Coronary artery (tissue), 2 donors: ENCODE data around the gene FYN.
A peak's percentile ranks its signal among the peaks of the same experiment; 100 is the strongest.

Experiments used
- DNase-seq: peaks from one replicate; pipeline ENCODE4 v3.0.0-alpha.2; 2017; ENCODE audit warnings: low spot score
- H3K27ac ChIP-seq, 2 donors: fragments of 200-600 bp; sonication (generic); one replicate each; pipeline ENCODE4 v1.5.1; 2016 to 2019
- H3K4me3 ChIP-seq: fragments of 200-600 bp; sonication (generic); 2 replicates; pipeline ENCODE4 v1.5.1; 2016; ENCODE audit warnings: mild to moderate bottlenecking, moderate library complexity
- TF ChIP-seq, protein P1 (sequence below): fragments of 200-600 bp; sonication (generic); IDR thresholded peaks from one replicate; pipeline ENCODE4 v1.5.1; 2019; ENCODE audit warnings: antibody characterized with exemption

FYN gene

DNA sequence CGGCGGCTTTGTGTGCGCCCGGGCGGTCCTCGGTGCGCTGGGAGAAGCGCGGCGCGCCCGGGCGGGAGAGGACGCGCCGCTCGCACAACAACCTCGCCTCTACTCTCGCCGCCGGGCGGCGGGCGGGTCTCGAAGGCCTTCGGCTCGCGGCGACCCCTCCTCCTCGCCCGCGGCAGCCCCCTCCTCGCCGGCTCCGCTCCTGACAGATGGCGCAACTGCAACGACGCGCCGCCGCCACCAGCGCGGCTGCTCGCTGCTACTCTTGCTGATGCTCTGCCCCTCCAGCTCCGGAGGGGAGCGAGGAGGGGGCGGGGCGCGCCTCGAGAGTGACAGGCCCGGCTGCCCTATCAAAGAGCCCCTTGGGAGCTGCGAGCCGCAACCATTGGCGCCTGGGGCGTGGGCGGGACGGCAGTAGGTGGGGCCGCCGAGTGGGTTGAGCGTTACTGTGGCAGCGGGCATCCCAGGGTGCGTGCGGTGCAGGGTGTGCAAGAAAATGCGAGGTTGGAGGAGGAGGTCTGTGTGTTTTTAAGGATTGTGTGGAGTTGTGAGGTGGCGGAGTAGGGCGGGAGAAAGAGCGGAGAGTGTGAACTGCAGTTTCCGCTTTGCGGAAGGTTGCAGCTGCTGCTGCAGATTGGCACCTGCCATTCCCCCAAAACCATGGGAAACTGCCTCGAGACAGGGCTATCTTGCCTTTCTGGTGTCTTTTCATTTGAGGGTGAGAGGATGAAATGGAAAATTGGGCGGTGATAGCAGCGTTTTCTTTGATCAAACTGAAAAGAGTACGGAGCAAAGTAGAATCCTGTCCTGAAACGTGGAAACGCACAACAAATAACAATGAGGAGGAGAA lies at the start of gene FYN:
TSS of gene FYN (minus strand) at position 275 of the 847 bp plus-strand sequence. CDS start 153,401 bp downstream, outside the sequence.
- TF ChIP-seq, protein P1, sequence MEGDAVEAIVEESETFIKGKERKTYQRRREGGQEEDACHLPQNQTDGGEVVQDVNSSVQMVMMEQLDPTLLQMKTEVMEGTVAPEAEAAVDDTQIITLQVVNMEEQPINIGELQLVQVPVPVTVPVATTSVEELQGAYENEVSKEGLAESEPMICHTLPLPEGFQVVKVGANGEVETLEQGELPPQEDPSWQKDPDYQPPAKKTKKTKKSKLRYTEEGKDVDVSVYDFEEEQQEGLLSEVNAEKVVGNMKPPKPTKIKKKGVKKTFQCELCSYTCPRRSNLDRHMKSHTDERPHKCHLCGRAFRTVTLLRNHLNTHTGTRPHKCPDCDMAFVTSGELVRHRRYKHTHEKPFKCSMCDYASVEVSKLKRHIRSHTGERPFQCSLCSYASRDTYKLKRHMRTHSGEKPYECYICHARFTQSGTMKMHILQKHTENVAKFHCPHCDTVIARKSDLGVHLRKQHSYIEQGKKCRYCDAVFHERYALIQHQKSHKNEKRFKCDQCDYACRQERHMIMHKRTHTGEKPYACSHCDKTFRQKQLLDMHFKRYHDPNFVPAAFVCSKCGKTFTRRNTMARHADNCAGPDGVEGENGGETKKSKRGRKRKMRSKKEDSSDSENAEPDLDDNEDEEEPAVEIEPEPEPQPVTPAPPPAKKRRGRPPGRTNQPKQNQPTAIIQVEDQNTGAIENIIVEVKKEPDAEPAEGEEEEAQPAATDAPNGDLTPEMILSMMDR: no peak
- H3K4me3 ChIP-seq: peak within 1 kb of the TSS; percentile 96
- peak; percentile 97 for DNase-seq
- H3K27ac ChIP-seq: peak within 1 kb of the TSS; percentile 50 to 83

DNA sequence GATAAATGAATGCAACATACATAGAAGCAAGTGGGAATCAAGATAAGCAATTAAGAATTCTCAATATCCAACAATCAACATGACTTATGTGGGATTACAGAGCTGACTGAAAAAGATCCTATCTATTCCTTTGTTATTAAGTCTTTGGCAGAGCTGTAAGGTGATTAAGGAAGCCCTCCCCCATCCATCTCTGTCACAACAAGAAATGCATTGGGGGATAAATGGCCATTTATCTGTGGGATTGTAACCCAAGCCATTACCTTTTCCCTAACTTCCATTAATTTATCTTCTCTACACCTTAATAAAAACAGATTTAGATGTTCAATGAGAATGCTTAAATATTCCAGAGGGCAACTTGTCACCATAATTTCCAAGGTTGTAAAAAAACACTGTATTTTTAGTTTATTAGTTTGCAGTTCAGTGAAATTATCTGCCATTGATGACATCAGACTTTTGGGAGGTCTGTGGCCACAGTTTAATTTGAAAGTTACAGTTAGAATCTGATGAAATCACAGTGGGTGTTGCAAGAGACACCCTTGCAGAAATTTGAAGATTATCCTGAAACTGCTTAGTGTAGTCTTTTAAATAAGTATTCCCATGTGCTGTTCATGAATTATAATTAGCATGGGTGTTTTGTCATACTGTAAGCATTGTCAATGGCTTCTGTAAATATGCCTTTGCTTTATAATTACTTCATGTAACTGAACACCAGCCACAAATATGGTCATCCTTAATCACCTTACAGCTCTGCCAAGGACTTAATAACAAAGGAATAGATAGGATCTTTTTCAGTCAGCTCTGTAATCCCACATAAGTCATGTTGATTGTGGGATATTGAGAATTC lies 49.4 kb upstream of the FYN start:
- DNase-seq: no peak
- no peak overlapping the region for H3K27ac ChIP-seq
- H3K4me3 ChIP-seq: no peak overlapping the region
- TF ChIP-seq, protein P1: no peak

DNA sequence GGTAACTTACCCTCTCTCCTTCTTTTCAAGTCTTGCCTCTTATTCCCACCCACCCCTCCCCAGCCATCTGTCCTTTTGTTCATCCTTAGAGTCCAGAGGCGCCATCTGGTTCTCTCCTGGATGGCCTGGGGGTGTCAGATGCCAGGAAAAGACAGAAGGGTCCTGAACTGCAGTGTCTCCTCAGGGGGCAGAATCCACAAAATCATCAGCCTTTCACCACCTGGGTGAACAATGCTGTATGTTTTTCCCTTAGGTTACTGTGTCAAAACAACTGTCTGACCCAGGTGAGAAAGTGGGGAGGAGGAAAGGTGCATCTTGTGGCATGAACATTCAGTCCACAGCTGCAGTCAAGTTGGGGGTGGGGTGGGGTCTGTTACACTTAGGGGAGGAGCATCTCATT lies 47.9 kb upstream of the FYN start:
- TF ChIP-seq, protein P1: no peak
- Histone ChIP-seq H3K27ac (no peak overlapping the region), H3K4me3 (no peak overlapping the region)
- DNase-seq: no peak

DNA sequence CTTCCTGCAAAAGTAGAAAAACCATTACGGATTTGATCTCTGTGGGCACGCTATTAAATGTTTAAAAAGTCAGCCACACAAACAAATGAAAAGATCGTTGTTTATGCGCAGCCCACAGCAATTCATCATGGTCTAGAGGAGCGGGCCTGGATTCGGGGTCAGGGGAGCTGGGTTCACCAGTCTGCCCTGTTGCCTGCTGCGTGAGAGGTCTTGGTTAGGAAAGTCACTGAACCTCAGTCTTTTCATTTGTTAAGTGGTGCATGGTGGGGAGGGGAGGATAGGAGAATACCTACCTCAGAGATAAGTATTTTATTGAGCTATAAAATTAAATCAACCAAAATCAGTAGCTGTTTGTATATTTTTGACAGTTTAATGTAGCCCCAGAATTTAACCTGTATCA lies 47.3 kb upstream of the FYN start:
- no peak overlapping the region for H3K4me3 ChIP-seq
- no peak for DNase-seq
- TF ChIP-seq, protein P1: no peak
- no peak overlapping the region for H3K27ac ChIP-seq

DNA sequence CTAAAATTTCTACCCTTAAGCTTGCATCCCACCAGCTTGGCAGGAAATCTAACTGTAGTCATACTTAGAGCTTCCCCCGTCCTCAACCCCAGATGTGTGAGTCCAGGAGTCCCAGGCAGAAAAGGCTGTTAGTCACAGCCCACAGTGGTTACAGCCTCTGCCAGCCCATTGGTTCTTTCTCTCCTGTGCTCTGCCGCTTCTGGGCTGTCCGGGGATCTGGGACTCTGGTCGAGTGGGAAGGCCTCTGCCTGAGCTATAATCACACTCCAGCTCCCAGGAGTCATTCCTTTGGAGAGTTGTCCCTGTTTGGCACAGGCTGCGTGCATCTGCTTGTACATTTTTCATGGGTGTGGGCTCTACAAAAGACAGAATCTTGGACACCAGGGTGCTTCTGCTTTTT lies 45.6 kb upstream of the FYN start:
- H3K27ac ChIP-seq: no peak overlapping the region
- TF ChIP-seq, protein P1: no peak
- no peak overlapping the region for H3K4me3 ChIP-seq
- DNase-seq: no peak

DNA sequence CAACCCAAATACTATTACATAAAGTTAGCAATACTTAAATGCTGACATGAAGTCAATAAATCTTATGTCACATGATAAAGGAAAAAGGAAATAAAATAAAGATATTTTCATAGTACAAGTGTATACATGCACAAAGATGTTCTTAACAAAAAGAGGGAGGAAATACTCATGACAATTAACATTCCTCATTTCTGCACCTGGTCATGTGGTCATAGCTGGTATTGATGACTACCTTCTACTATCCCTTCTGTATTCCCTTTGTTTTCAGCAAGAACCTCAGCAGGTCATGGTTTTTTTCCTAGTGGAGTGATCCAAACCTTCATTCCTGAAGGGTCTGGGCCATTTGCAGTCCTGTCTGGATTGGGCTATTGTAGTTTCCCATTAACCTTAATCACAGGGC lies 43.5 kb upstream of the FYN start:
- Histone ChIP-seq H3K27ac (no peak overlapping the region), H3K4me3 (no peak overlapping the region)
- TF ChIP-seq, protein P1: no peak
- no peak for DNase-seq
